H9 (cell line): ENCODE measurements around the gene CA7. TPM values are rescaled to one million over a fixed set of nuclear protein-coding genes. Genes with fewer than 3 reads are reported as not detected.

ENCODE experiments used
- DNase-seq: peaks from one replicate; pipeline ENCODE4 v3.0.0-alpha.2; 2017
- H2AFZ ChIP-seq: one replicate; pipeline ENCODE4 v1.6.1; 2013; ENCODE audit warnings: mild to moderate bottlenecking, low read length, control low read depth, moderate library complexity
- H2AK5ac ChIP-seq: 2 replicates; pipeline ENCODE4 v1.6.1; 2013; ENCODE audit warnings: low read length, control low read depth, mixed read lengths; ENCODE audit not compliant: insufficient read length
- H2BK120ac ChIP-seq: one replicate; pipeline ENCODE4 v1.6.1; 2013; ENCODE audit warnings: low read depth, mild to moderate bottlenecking, low read length, control low read depth, inconsistent platforms; ENCODE audit not compliant: poor library complexity, severe bottlenecking
- H2BK12ac ChIP-seq: 2 replicates; pipeline ENCODE4 v1.6.1; 2013; ENCODE audit warnings: low read length, control low read depth, mixed read lengths, low read depth; ENCODE audit not compliant: insufficient read length
- H2BK15ac ChIP-seq: 2 replicates; pipeline ENCODE4 v1.6.1; 2013; ENCODE audit warnings: low read depth, low read length, control low read depth
- H2BK20ac ChIP-seq: one replicate; pipeline ENCODE4 v1.6.1; 2013; ENCODE audit warnings: low read depth, mild to moderate bottlenecking, low read length, control low read depth, inconsistent platforms; ENCODE audit not compliant: poor library complexity, severe bottlenecking
- H2BK5ac ChIP-seq: 2 replicates; pipeline ENCODE4 v1.6.1; 2013; ENCODE audit warnings: low read length, control low read depth, mixed read lengths; ENCODE audit not compliant: insufficient read length
- H3K14ac ChIP-seq: 2 replicates; pipeline ENCODE4 v1.6.1; 2013; ENCODE audit warnings: low read length, control low read depth; ENCODE audit not compliant: insufficient read depth
- H3K18ac ChIP-seq: 2 replicates; pipeline ENCODE4 v1.6.1; 2013; ENCODE audit warnings: low read depth, mild to moderate bottlenecking, mixed read lengths, low read length, control low read depth; ENCODE audit not compliant: insufficient read length
- H3K23ac ChIP-seq: 2 replicates; pipeline ENCODE4 v1.6.1; 2013; ENCODE audit warnings: low read length, control low read depth, mixed read lengths, low read depth; ENCODE audit not compliant: insufficient read length
- H3K23me2 ChIP-seq: 2 replicates; pipeline ENCODE4 v1.6.1; 2013; ENCODE audit warnings: low read depth, mild to moderate bottlenecking, mixed read lengths, low read length, control low read depth; ENCODE audit not compliant: insufficient read length, poor library complexity, severe bottlenecking
- H3K27ac ChIP-seq: 2 replicates; pipeline ENCODE4 v1.5.1; 2013; ENCODE audit warnings: low read length, control low read depth, mixed read lengths, low read depth; ENCODE audit not compliant: insufficient read length
- H3K27me3 ChIP-seq: 2 replicates; pipeline ENCODE4 v1.6.1; 2013; ENCODE audit warnings: low read length, control low read depth, inconsistent platforms; ENCODE audit not compliant: insufficient read depth
- H3K4ac ChIP-seq: 2 replicates; pipeline ENCODE4 v1.6.1; 2013; ENCODE audit warnings: low read depth, mild to moderate bottlenecking, control low read depth, inconsistent platforms, low read length, moderate library complexity
- H3K4me1 ChIP-seq: 2 replicates; pipeline ENCODE4 v1.6.1; 2013; ENCODE audit warnings: low read length, control low read depth, inconsistent platforms; ENCODE audit not compliant: insufficient read depth
- H3K4me2 ChIP-seq: 2 replicates; pipeline ENCODE4 v1.6.1; 2013; ENCODE audit warnings: low read length, control low read depth, mixed read lengths; ENCODE audit not compliant: insufficient read length, insufficient read depth
- H3K56ac ChIP-seq: 2 replicates; pipeline ENCODE4 v1.6.1; 2013; ENCODE audit warnings: low read depth, mild to moderate bottlenecking, mixed read lengths, low read length, control low read depth; ENCODE audit not compliant: insufficient read length
- H3K79me1 ChIP-seq: 2 replicates; pipeline ENCODE4 v1.6.1; 2013; ENCODE audit warnings: low read depth, mild to moderate bottlenecking, moderate library complexity, low read length, control low read depth, inconsistent platforms; ENCODE audit not compliant: insufficient read depth, poor library complexity, severe bottlenecking
- H3K79me2 ChIP-seq: 2 replicates; pipeline ENCODE4 v1.6.1; 2013; ENCODE audit warnings: low read length, control low read depth, inconsistent platforms; ENCODE audit not compliant: insufficient read depth
- H3K9ac ChIP-seq: 2 replicates; pipeline ENCODE4 v1.6.1; 2013; ENCODE audit warnings: low read length, control low read depth, mixed read lengths; ENCODE audit not compliant: insufficient read length; ENCODE audit errors: extremely low read depth
- H3K9me3 ChIP-seq: one replicate; pipeline ENCODE4 v1.6.1; 2013; ENCODE audit warnings: low read depth, low read length, inconsistent platforms; ENCODE audit not compliant: control insufficient read depth
- H3T11ph ChIP-seq: one replicate; pipeline ENCODE4 v1.6.1; 2013; ENCODE audit warnings: mild to moderate bottlenecking, low read length, control low read depth, inconsistent platforms
- H4K20me1 ChIP-seq: one replicate; pipeline ENCODE4 v1.6.1; 2013; ENCODE audit not compliant: control insufficient read depth, insufficient read length, insufficient read depth
- H4K5ac ChIP-seq: 2 replicates; pipeline ENCODE4 v1.6.1; 2013; ENCODE audit warnings: low read depth, mild to moderate bottlenecking, mixed read lengths, low read length, control low read depth; ENCODE audit not compliant: insufficient read length
- H4K8ac ChIP-seq: replicated peaks from 2 replicates; pipeline ENCODE4 v1.6.1; 2013; ENCODE audit warnings: low read length, control low read depth, mixed read lengths, low read depth; ENCODE audit not compliant: insufficient read length
- H4K91ac ChIP-seq: 2 replicates; pipeline ENCODE4 v1.6.1; 2013; ENCODE audit warnings: low read depth, mild to moderate bottlenecking, moderate library complexity, mixed read lengths, low read length, control low read depth; ENCODE audit not compliant: insufficient read length
- H3K27ac Mint-ChIP-seq, 3 experiments: 2 replicates in 2 of 3; 3 replicates in 1 of 3; pipeline ENCODE4 v1.8.0; 2020 to 2021; ENCODE audit warnings: mixed read lengths in 3 of 3, mild to moderate bottlenecking in 1 of 3, moderate library complexity in 1 of 3
- H3K27me3 Mint-ChIP-seq: 2 replicates; pipeline ENCODE4 v1.8.0; 2021; ENCODE audit warnings: low read depth, mild to moderate bottlenecking, moderate library complexity, mixed read lengths
- H3K36me3 Mint-ChIP-seq, 3 experiments: 2 replicates in 2 of 3; 3 replicates in 1 of 3; pipeline ENCODE4 v1.8.0; 2020 to 2021; ENCODE audit warnings: low read depth in 3 of 3, mixed read lengths in 3 of 3; ENCODE audit not compliant: insufficient read depth in 1 of 3
- H3K4me1 Mint-ChIP-seq, 2 experiments: 2 replicates each; pipeline ENCODE4 v1.8.0; 2020; ENCODE audit warnings: mixed read lengths in 2 of 2
- H3K4me3 Mint-ChIP-seq, 2 experiments: 2 replicates in 1 of 2; 3 replicates in 1 of 2; pipeline ENCODE4 v1.8.0; 2020 to 2021; ENCODE audit warnings: mild to moderate bottlenecking in 2 of 2, mixed read lengths in 2 of 2, moderate library complexity in 1 of 2
- H3K9me3 Mint-ChIP-seq, 2 experiments: 2 replicates in 1 of 2; 3 replicates in 1 of 2; pipeline ENCODE4 v1.8.0; 2020; ENCODE audit warnings: mild to moderate bottlenecking in 2 of 2, mixed read lengths in 2 of 2, moderate library complexity in 1 of 2
- WGBS: extraction: QIAGEN DNeasy Blood & Tissue Kit; methylation state at CpG from one replicate; pipeline ENCODE4 v1.1.7; 2013; ENCODE audit warnings: missing lambda C conversion rate, low lambda C conversion rate, mixed read lengths; ENCODE audit not compliant: insufficient read length; ENCODE audit errors: extremely low coverage; 5-methylcytosine and 5-hydroxymethylcytosine counted together
- total RNA-seq: library from RNA; stranded (reverse); gene quantifications from 2 replicates; pipeline ENCODE4 v1.2.1, GENCODE V29; 2021
- TF ChIP-seq, protein P1 (sequence below): fragments of 200-600 bp; sonication (generic); conservative IDR thresholded peaks from 3 replicates; pipeline ENCODE4 v1.8.0; 2021; ENCODE audit warnings: antibody characterized with exemption, mild to moderate bottlenecking

Gene CA7
- total RNA-seq, 1 experiment from 2014 or later, result 0.81 TPM

DNA sequence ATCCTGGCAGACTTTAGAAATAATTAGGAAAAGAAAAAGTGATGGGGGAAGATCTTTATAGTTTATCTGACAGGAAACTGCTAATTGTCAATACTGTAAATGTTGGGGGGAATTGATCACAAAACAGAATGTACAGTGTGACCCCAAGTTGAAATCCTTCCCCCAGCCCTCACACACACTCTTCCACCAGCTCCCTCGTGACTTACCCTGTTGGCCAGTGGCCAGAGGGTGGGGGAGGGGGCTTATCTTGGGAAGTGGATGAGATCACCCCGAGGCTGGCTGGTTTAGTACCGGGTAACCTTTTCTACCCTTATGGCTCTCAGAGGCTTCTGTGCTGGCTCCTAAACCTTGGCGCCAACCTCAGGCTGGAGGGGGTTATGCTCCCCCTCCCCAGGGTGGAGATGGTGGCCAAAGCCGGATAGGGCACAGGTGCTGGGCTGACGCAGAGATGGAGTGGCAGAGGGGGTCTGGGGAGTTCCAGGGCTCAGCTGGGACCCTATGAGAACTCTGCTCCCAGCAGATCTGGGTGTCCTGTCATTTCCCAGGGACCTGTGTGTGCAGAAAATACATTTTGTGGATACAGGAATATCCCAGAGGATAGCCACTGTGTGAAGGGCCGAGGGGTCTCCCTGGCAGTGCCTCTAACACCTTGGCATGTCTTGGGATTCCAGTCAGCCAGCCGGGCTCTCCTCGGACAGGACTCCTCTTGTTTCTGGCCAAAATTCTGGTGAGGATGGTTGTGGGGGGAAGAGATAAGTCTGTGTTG lies 55.9 kb downstream of the CA7 start:
- H4K20me1 ChIP-seq, result peaks cover 4% of the 10 kb centered on the region
- H3K9me3 Mint-ChIP-seq, result no peaks in the 10 kb centered on the region
- H4K8ac ChIP-seq, result no peak overlapping the region
- H3K9me3 ChIP-seq, result no peaks in the 10 kb centered on the region
- H3K9ac ChIP-seq, result no peak overlapping the region
- no peak overlapping the region for H4K91ac ChIP-seq
- no peaks in the 10 kb centered on the region for H3K4me1 ChIP-seq
- no peak overlapping the region for H3K18ac ChIP-seq
- H2BK20ac ChIP-seq, result no peak overlapping the region
- no peaks in the 10 kb centered on the region for H3K36me3 Mint-ChIP-seq
- no peaks in the 10 kb centered on the region for H3K79me2 ChIP-seq
- no peak overlapping the region for H3K27ac ChIP-seq
- no peak overlapping the region for H3K4me2 ChIP-seq
- no peak overlapping the region for H3K56ac ChIP-seq
- no peak overlapping the region for H2BK120ac ChIP-seq
- no peak overlapping the region for H2BK5ac ChIP-seq
- no peak overlapping the region for H2BK15ac ChIP-seq
- no peaks in the 10 kb centered on the region for H3K27me3 ChIP-seq
- H3K27me3 Mint-ChIP-seq, result peaks cover 7% of the 10 kb centered on the region
- H3K23me2 ChIP-seq, result no peaks in the 10 kb centered on the region
- no peak overlapping the region for H3K23ac ChIP-seq
- DNase-seq, result no peak
- TF ChIP-seq, protein P1, sequence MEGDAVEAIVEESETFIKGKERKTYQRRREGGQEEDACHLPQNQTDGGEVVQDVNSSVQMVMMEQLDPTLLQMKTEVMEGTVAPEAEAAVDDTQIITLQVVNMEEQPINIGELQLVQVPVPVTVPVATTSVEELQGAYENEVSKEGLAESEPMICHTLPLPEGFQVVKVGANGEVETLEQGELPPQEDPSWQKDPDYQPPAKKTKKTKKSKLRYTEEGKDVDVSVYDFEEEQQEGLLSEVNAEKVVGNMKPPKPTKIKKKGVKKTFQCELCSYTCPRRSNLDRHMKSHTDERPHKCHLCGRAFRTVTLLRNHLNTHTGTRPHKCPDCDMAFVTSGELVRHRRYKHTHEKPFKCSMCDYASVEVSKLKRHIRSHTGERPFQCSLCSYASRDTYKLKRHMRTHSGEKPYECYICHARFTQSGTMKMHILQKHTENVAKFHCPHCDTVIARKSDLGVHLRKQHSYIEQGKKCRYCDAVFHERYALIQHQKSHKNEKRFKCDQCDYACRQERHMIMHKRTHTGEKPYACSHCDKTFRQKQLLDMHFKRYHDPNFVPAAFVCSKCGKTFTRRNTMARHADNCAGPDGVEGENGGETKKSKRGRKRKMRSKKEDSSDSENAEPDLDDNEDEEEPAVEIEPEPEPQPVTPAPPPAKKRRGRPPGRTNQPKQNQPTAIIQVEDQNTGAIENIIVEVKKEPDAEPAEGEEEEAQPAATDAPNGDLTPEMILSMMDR, result no peak
- H4K5ac ChIP-seq, result no peak overlapping the region
- H3K79me1 ChIP-seq, result no peaks in the 10 kb centered on the region
- no peak overlapping the region for H3K4ac ChIP-seq
- no CpG with 5 or more reads among the region's 9 CpGs for WGBS
- H2AFZ ChIP-seq, result no peak overlapping the region
- H3K4me3 Mint-ChIP-seq, result no peak overlapping the region
- no peak overlapping the region for H2AK5ac ChIP-seq
- H3K4me1 Mint-ChIP-seq, result peaks cover 12 to 14% of the 10 kb centered on the region in 2 experiments
- no peak overlapping the region for H3K14ac ChIP-seq
- H3T11ph ChIP-seq, result no peak overlapping the region
- no peak overlapping the region for H3K27ac Mint-ChIP-seq
- H2BK12ac ChIP-seq, result no peak overlapping the region
